H1 (cell line): Measurements from ENCODE around the gene C20orf96. TPM values are rescaled to one million over a fixed set of nuclear protein-coding genes. Genes with fewer than 3 reads are reported as not detected.

ENCODE experiments used
- CTCF ChIA-PET: fragments of 300-600 bp; sonication (Branson Sonifier 250); formaldehyde crosslinking; loops from one replicate; lab custom pipeline; 2021; ENCODE audit not compliant: partially characterized antibody; lab: Charles Lee
- POLR2A ChIA-PET: fragments of 300-600 bp; sonication (Branson Sonifier 250); formaldehyde crosslinking; loops from one replicate; lab custom pipeline; 2021; ENCODE audit warnings: inconsistent platforms; ENCODE audit not compliant: partially characterized antibody; lab: Charles Lee
- DNase-seq, 2 experiments: peaks; one replicate each; pipeline versions ENCODE4 v3.0.0 to v3.0.0-alpha.2; 2010 to 2022; ENCODE audit warnings: low spot score in 2 of 2, low read depth in 1 of 2, mixed read lengths in 1 of 2
- FAIRE-seq: peaks from 2 replicates; lab custom pipeline; 2011; peaks lifted over from hg19 to GRCh38; lab: Jason Lieb, UNC
- H2AFZ ChIP-seq: 2 replicates; pipeline ENCODE4 v1.8.1; 2012; ENCODE audit warnings: low read length, inconsistent platforms
- H2AK5ac ChIP-seq: 2 replicates; pipeline ENCODE4 v1.6.1; 2013; ENCODE audit warnings: low read depth, low read length
- H2BK120ac ChIP-seq: replicated peaks from 2 replicates; pipeline ENCODE3; 2013; ENCODE audit warnings: low read depth, low read length, inconsistent platforms
- H2BK12ac ChIP-seq: 2 replicates; pipeline ENCODE4 v1.6.1; 2013; ENCODE audit warnings: low read depth, low read length
- H2BK15ac ChIP-seq: 2 replicates; pipeline ENCODE4 v1.6.1; 2013; ENCODE audit warnings: low read length
- H2BK20ac ChIP-seq: 2 replicates; pipeline ENCODE4 v1.6.1; 2013; ENCODE audit warnings: low read length
- H2BK5ac ChIP-seq: 2 replicates; pipeline ENCODE4 v1.6.1; 2013; ENCODE audit warnings: low read depth, low read length
- H3K14ac ChIP-seq: 2 replicates; pipeline ENCODE4 v1.6.1; 2013; ENCODE audit warnings: inconsistent platforms; ENCODE audit not compliant: insufficient read length
- H3K18ac ChIP-seq: 2 replicates; pipeline ENCODE4 v1.6.1; 2013; ENCODE audit warnings: low read length; ENCODE audit errors: extremely low read depth
- H3K23ac ChIP-seq: 2 replicates; pipeline ENCODE4 v1.6.1; 2013; ENCODE audit warnings: inconsistent platforms; ENCODE audit not compliant: insufficient read length
- H3K23me2 ChIP-seq: 2 replicates; pipeline ENCODE4 v1.6.1; 2013; ENCODE audit warnings: low read depth, low read length
- H3K27ac ChIP-seq: 2 replicates; pipeline ENCODE4 v1.6.1; 2011; ENCODE audit warnings: low read depth, low read length, inconsistent platforms
- H3K27me3 ChIP-seq, 4 experiments: replicated peaks in 1 of 4; 1 replicate in 1 of 4; 2 replicates in 3 of 4; pipeline versions ENCODE4 v1.6.1 to v1.8.1; 2011 to 2013; ENCODE audit warnings: low read length in 3 of 4, mild to moderate bottlenecking in 3 of 4, inconsistent platforms in 2 of 4, mixed read lengths in 2 of 4, moderate library complexity in 1 of 4; ENCODE audit not compliant: control insufficient read depth in 3 of 4, insufficient read depth in 3 of 4; ENCODE audit errors: extremely low read depth in 1 of 4
- H3K36me3 ChIP-seq, 4 experiments: 2 replicates each; pipeline versions ENCODE4 v1.6.1 to v1.8.1; 2011 to 2013; ENCODE audit warnings: mild to moderate bottlenecking in 4 of 4, low read length in 3 of 4, moderate library complexity in 2 of 4, control low read depth in 1 of 4, inconsistent platforms in 1 of 4; ENCODE audit not compliant: insufficient read depth in 4 of 4, control insufficient read depth in 2 of 4
- H3K4ac ChIP-seq: replicated peaks from 2 replicates; pipeline ENCODE3; 2013; ENCODE audit warnings: low read length, low read depth, mixed read lengths, inconsistent platforms; ENCODE audit not compliant: insufficient read length
- H3K4me1 ChIP-seq, 4 experiments: replicated peaks in 1 of 4; 1 replicate in 1 of 4; 2 replicates in 3 of 4; pipeline versions ENCODE4 v1.6.1 to v1.8.1; 2011 to 2013; ENCODE audit warnings: low read length in 3 of 4, inconsistent platforms in 2 of 4, mixed read lengths in 1 of 4; ENCODE audit not compliant: insufficient read depth in 4 of 4, control insufficient read depth in 3 of 4
- H3K4me2 ChIP-seq, 2 experiments: 2 replicates each; pipeline versions ENCODE4 v1.6.1 to v1.8.1; 2011 to 2013; ENCODE audit warnings: low read depth in 2 of 2, low read length in 2 of 2, control low read depth in 1 of 2, inconsistent platforms in 1 of 2, mild to moderate bottlenecking in 1 of 2; ENCODE audit not compliant: insufficient read depth in 1 of 2
- H3K4me3 ChIP-seq, 4 experiments: fragments of 200-600, 300-600 bp in 1 of 4; sonication (generic), shearing (Covaris generic), sonication (Bioruptor Twin) in 1 of 4; 2 replicates each; pipeline versions ENCODE4 v1.5.1 to v1.8.1; 2011 to 2016; ENCODE audit warnings: low read length in 4 of 4, low read depth in 3 of 4, control low read depth in 2 of 4, inconsistent platforms in 2 of 4, mild to moderate bottlenecking in 2 of 4, mixed read lengths in 1 of 4, moderate library complexity in 1 of 4; ENCODE audit not compliant: insufficient read depth in 2 of 4; ENCODE audit errors: extremely low read depth in 1 of 4
- H3K56ac ChIP-seq: replicated peaks from 2 replicates; pipeline ENCODE3; 2013; ENCODE audit warnings: low read depth, mild to moderate bottlenecking, mixed read lengths, low read length, inconsistent platforms; ENCODE audit not compliant: insufficient read length
- H3K79me1 ChIP-seq: 2 replicates; pipeline ENCODE4 v1.6.1; 2013; ENCODE audit warnings: low read depth, low read length, control low read depth
- H3K79me2 ChIP-seq, 2 experiments: 2 replicates each; pipeline versions ENCODE4 v1.6.1 to v1.8.1; 2012 to 2013; ENCODE audit warnings: low read length in 2 of 2, mild to moderate bottlenecking in 2 of 2, inconsistent platforms in 1 of 2; ENCODE audit not compliant: insufficient read depth in 2 of 2, control insufficient read depth in 1 of 2
- H3K9ac ChIP-seq, 4 experiments: replicated peaks in 1 of 4; 1 replicate in 1 of 4; 2 replicates in 3 of 4; pipeline versions ENCODE4 v1.6.1 to v1.8.1; 2011 to 2013; ENCODE audit warnings: low read depth in 3 of 4, low read length in 3 of 4, control low read depth in 2 of 4, mild to moderate bottlenecking in 2 of 4, moderate library complexity in 2 of 4, inconsistent platforms in 1 of 4; ENCODE audit errors: extremely low read depth in 1 of 4
- H3K9me3 ChIP-seq, 2 experiments: 2 replicates each; pipeline versions ENCODE4 v1.6.1 to v1.8.1; 2012 to 2013; ENCODE audit warnings: mild to moderate bottlenecking in 2 of 2, moderate library complexity in 2 of 2, control low read depth in 1 of 2, inconsistent platforms in 1 of 2, low read depth in 1 of 2, low read length in 1 of 2, mixed read lengths in 1 of 2; ENCODE audit not compliant: insufficient read depth in 2 of 2
- H4K20me1 ChIP-seq, 2 experiments: replicated peaks in 1 of 2; 2 replicates each; pipeline versions ENCODE3 to v1.8.1; 2011 to 2013; ENCODE audit warnings: inconsistent platforms in 2 of 2, low read length in 2 of 2, mild to moderate bottlenecking in 1 of 2; ENCODE audit not compliant: insufficient read depth in 2 of 2, control insufficient read depth in 1 of 2
- H4K5ac ChIP-seq: 2 replicates; pipeline ENCODE4 v1.6.1; 2013; ENCODE audit warnings: low read length, low read depth, mixed read lengths, inconsistent platforms; ENCODE audit not compliant: insufficient read length
- H4K8ac ChIP-seq: 2 replicates; pipeline ENCODE4 v1.8.0; 2013; ENCODE audit warnings: mild to moderate bottlenecking, moderate library complexity, low read length, inconsistent platforms; ENCODE audit not compliant: insufficient read depth; ENCODE audit errors: extremely low read depth
- H4K91ac ChIP-seq: replicated peaks from 2 replicates; pipeline ENCODE3; 2013; ENCODE audit warnings: low read length, mixed read lengths, inconsistent platforms; ENCODE audit not compliant: insufficient read length
- BACH1 ChIP-seq: IDR thresholded peaks from 2 replicates; pipeline ENCODE4 v1.6.1; 2012; ENCODE audit warnings: low read length, improper control_type of control experiment
- CBX5 ChIP-seq: fragments of 300-800, 300-1000 bp; sonication (generic); IDR thresholded peaks from 2 replicates; pipeline ENCODE4 v1.7.1; 2016; ENCODE audit warnings: antibody characterized with exemption, low read length, low read depth
- CBX8 ChIP-seq: fragments of 300-800, 300-1000 bp; sonication (generic); IDR thresholded peaks from 2 replicates; pipeline ENCODE4 v1.7.1; 2016; ENCODE audit warnings: low read depth, low read length, borderline replicate concordance
- CREB1 ChIP-seq: IDR thresholded peaks from 2 replicates; pipeline ENCODE4 v1.6.1; 2012; ENCODE audit warnings: inconsistent platforms
- E2F6 ChIP-seq: IDR thresholded peaks from 2 replicates; pipeline ENCODE4 v1.6.1; 2012; ENCODE audit warnings: inconsistent platforms
- HDAC6 ChIP-seq: IDR thresholded peaks from one replicate; pipeline ENCODE4 v1.7.1; 2012; ENCODE audit warnings: low read depth, mild to moderate bottlenecking, inconsistent platforms, low read length, moderate library complexity
- JUND ChIP-seq: IDR thresholded peaks from 2 replicates; pipeline ENCODE4 v1.6.1; 2011; ENCODE audit warnings: mild to moderate bottlenecking, improper control_type of control experiment, low read length
- POLR2A ChIP-seq, 2 experiments: IDR thresholded peaks; 1 replicate in 1 of 2; 2 replicates in 1 of 2; pipeline ENCODE4 v1.6.1; 2011; ENCODE audit warnings: low read depth in 2 of 2, low read length in 2 of 2, mild to moderate bottlenecking in 2 of 2; ENCODE audit errors: control extremely low read depth in 1 of 2
- RAD21 ChIP-seq, 2 experiments: IDR thresholded peaks in 1 of 2; conservative IDR thresholded peaks in 1 of 2; 2 replicates each; pipeline ENCODE4 v1.6.1; 2011; ENCODE audit warnings: low read depth in 2 of 2, low read length in 2 of 2, improper control_type of control experiment in 1 of 2, inconsistent platforms in 1 of 2, mild to moderate bottlenecking in 1 of 2, moderate library complexity in 1 of 2
- SAP30 ChIP-seq: fragments of 300-600 bp; sonication (generic); IDR thresholded peaks from 2 replicates; pipeline ENCODE4 v1.7.1; 2012; ENCODE audit warnings: low read length, moderate library complexity, mild to moderate bottlenecking, inconsistent platforms; ENCODE audit not compliant: insufficient read depth, insufficient replicate concordance
- TAF1 ChIP-seq: IDR thresholded peaks from 2 replicates; pipeline ENCODE4 v1.6.1; 2011; ENCODE audit warnings: mild to moderate bottlenecking, low read depth, low read length
- ZNF274 ChIP-seq: IDR thresholded peaks from 2 replicates; pipeline ENCODE4 v1.7.0; 2012; ENCODE audit warnings: low read length, borderline replicate concordance; ENCODE audit errors: extremely low read depth
- WGBS, 2 experiments: shearing (Covaris generic) in 1 of 2; methylation state at CpG; one replicate each; pipeline versions ENCODE4 v1.1.6 to v1.1.7; 2013 to 2015; ENCODE audit warnings: low lambda C conversion rate in 2 of 2, mixed read lengths in 2 of 2, inconsistent platforms in 1 of 2, low coverage in 1 of 2, missing lambda C conversion rate in 1 of 2; ENCODE audit not compliant: insufficient replicate concordance in 2 of 2, insufficient coverage in 1 of 2, insufficient read length in 1 of 2; ENCODE audit errors: extremely low coverage in 1 of 2, missing lambda C conversion rate in 1 of 2; 5-methylcytosine and 5-hydroxymethylcytosine counted together
- polyA plus RNA-seq, 7 experiments: library from polyadenylated mRNA; depleted of rRNA in 3 of 7; stranded (reverse) in 5 of 7; unstranded in 2 of 7; fragments of >200 nt in 5 of 7; fragments of 200-250 nt in 2 of 7; gene quantifications; 1 replicate in 5 of 7; 2 replicates in 1 of 7; 4 replicates in 1 of 7; pipeline versions ENCODE4 v1.2.1 to v1.2.3, GENCODE V29; 2011 to 2013; ENCODE audit warnings: missing spikeins in 2 of 7, mixed read lengths in 2 of 7
- total RNA-seq: library from RNA; stranded (reverse); fragmentation: NEBNext Ultra II Directional; extraction: Animal tissue kit (Norgen Biotek cat#: 25700); gene quantifications from 2 replicates; pipeline ENCODE4 v1.2.1, GENCODE V29; 2021

The C20orf96 gene
- total and polyA plus RNA-seq, 2 of the 8 experiments (the other 6 are each of a cell fraction or from before 2014, with no cell fraction given), result 19.2 to 21.0 TPM

- Histone ChIP-seq H3K23ac (no peak overlapping the region), H2BK12ac (no peak overlapping the region), H3K36me3 (peaks cover 0 to 3% (median 0%) of the 10 kb centered on the region in 4 experiments; a peak in 1 of 8 replicates), H2AFZ (no peak overlapping the region), H3K4me1 (peaks cover 11 to 26% (median 16%) of the 10 kb centered on the region in 4 experiments), H3K23me2 (peaks cover 9% of the 10 kb centered on the region; the same call in 1 of the 2 replicates), H3K9ac (no peak overlapping the region), H2AK5ac (no peak overlapping the region), H4K5ac (no peak overlapping the region), H3K56ac (no peak overlapping the region), H3K27ac (no peak overlapping the region), H2BK120ac (no peak overlapping the region), H3K18ac (no peak overlapping the region), H4K20me1 (peaks cover 19 to 30% of the 10 kb centered on the region in 2 experiments), H3K27me3 (no peaks in the 10 kb centered on the region), H3K4me2 (peak overlapping the region; percentile 50 to 94; a peak in 3 of 4 replicates), H4K91ac (no peak overlapping the region), H3K14ac (no peak overlapping the region), H4K8ac (no peak overlapping the region; the same call in 1 of the 2 replicates), H2BK5ac (no peak overlapping the region), H3K79me1 (peaks cover 12% of the 10 kb centered on the region), H2BK20ac (no peak overlapping the region), H3K4me3 (peak overlapping the region in 1 of 4 experiments; percentile 92; a peak in 1 of 8 replicates), H2BK15ac (no peak overlapping the region), H3K4ac (no peak overlapping the region), H3K79me2 (peaks cover 7 to 31% of the 10 kb centered on the region in 2 experiments), H3K9me3 (no peaks in the 10 kb centered on the region)
- FAIRE-seq (no peak), DNase-seq (no peak)
- ChIA-PET POLR2A (interaction anchor here (0.8 to 5.0 kb wide), 13 partner anchors 10 to 99 kb away, joined by 3 to 85 read pairs (median 9); partner anchors contain the start of genes NRSN2, TRIB3 and ZCCHC3), CTCF (interaction anchor here (0.6 to 5.9 kb wide), 16 partner anchors 9 to 408 kb away, joined by 3 to 54 read pairs (median 8); partner anchors contain the start of gene NRSN2)
- WGBS, 2 experiments, result 86% methylated on average over 7 of the region's 7 CpGs; no CpG with 5 or more reads in 1 of the 2 experiments
- TF ChIP-seq ZNF274 (no peak), HDAC6 (no peak), SAP30 (no peak), JUND (no peak), POLR2A (IDR thresholded peaks at IDR 0.05; ENCODE audit: control extremely low read depth in 1 of 2, low read depth in 2 of 2, low read length in 2 of 2) (no peak), RAD21 (IDR thresholded peaks at IDR 0.05 in 1 of 2, conservative IDR thresholded peaks at IDR 0.05 in 1 of 2; ENCODE audit: low read depth in 2 of 2, low read length in 2 of 2) (no peak), CBX5 (no peak), TAF1 (no peak), E2F6 (no peak), CBX8 (no peak), CREB1 (no peak), BACH1 (no peak)
Observed at GRCh38 chr20:328975-329695, 38.6 kb upstream of the C20orf96 start.
